SK-N-SH (cell line): ENCODE measurements around the gene C8G. TPM values are rescaled to one million over a fixed set of nuclear protein-coding genes. Genes with fewer than 3 reads are reported as not detected.

ENCODE experiments used
- CTCF ChIA-PET: fragments of 300-600, 350-600 bp; formaldehyde crosslinking; extraction: SDS; loops from one replicate; lab custom pipeline; 2021; lab: Yijun Ruan, JAX
- POLR2A ChIA-PET: fragments of 350-600 bp; sonication (Branson Sonifier 250); formaldehyde crosslinking; extraction: SDS; loops from one replicate; lab custom pipeline; 2020; ENCODE audit warnings: antibody characterized with exemption, inconsistent platforms; lab: Yijun Ruan, JAX
- DNase-seq: peaks from one replicate; pipeline ENCODE4 v3.0.0; 2012
- H2AFZ ChIP-seq: fragments of 200-600 bp; sonication (generic); 2 replicates; pipeline ENCODE4 v1.8.1; 2016; ENCODE audit warnings: antibody characterized with exemption, mild to moderate bottlenecking, low read depth
- H3F3A ChIP-seq: fragments of 200-600 bp; sonication (generic); replicated peaks from 2 replicates; pipeline ENCODE3; 2016; ENCODE audit warnings: antibody characterized with exemption, mild to moderate bottlenecking; ENCODE audit not compliant: insufficient read depth
- H3K27ac ChIP-seq, 2 experiments: fragments of 200-500 bp in 1 of 2; fragments of 200-600 bp in 1 of 2; sonication (Bioruptor generic) in 1 of 2; sonication (generic), shearing (Covaris generic) in 1 of 2; 2 replicates each; pipeline versions ENCODE4 v1.5.1 to v1.6.1; 2014 to 2016; ENCODE audit warnings: low read depth in 2 of 2, inconsistent platforms in 1 of 2, low read length in 1 of 2, mild to moderate bottlenecking in 1 of 2, mixed read lengths in 1 of 2
- H3K27me3 ChIP-seq: fragments of 200-600 bp; sonication (generic), shearing (Covaris generic); 2 replicates; pipeline ENCODE4 v1.6.1; 2016; ENCODE audit warnings: mixed run types; ENCODE audit not compliant: insufficient read depth
- H3K36me3 ChIP-seq, 2 experiments: fragments of 200-500 bp in 1 of 2; fragments of 200-600 bp in 1 of 2; sonication (Bioruptor generic) in 1 of 2; sonication (generic) in 1 of 2; replicated peaks in 1 of 2; 2 replicates each; pipeline versions ENCODE3 to v1.5.1; 2014 to 2016; ENCODE audit warnings: low read length in 1 of 2, mild to moderate bottlenecking in 1 of 2; ENCODE audit not compliant: insufficient read depth in 2 of 2, control insufficient read depth in 1 of 2
- H3K4me1 ChIP-seq, 2 experiments: fragments of 200-500 bp in 1 of 2; fragments of 200-600 bp in 1 of 2; sonication (Bioruptor generic) in 1 of 2; sonication (generic), shearing (Covaris generic) in 1 of 2; 2 replicates each; pipeline versions ENCODE4 v1.5.1 to v1.6.1; 2014 to 2016; ENCODE audit warnings: low read depth in 1 of 2, low read length in 1 of 2, mixed run types in 1 of 2; ENCODE audit not compliant: insufficient read depth in 2 of 2, control insufficient read depth in 1 of 2
- H3K4me2 ChIP-seq: fragments of 200-600 bp; sonication (generic), shearing (Covaris generic); 2 replicates; pipeline ENCODE4 v1.6.1; 2017; ENCODE audit warnings: mixed run types
- H3K4me3 ChIP-seq, 2 experiments: fragments of 200-500 bp in 1 of 2; fragments of 200-600 bp in 1 of 2; sonication (Bioruptor generic) in 1 of 2; sonication (generic), shearing (Covaris generic) in 1 of 2; 2 replicates each; pipeline versions ENCODE4 v1.5.1 to v1.8.1; 2014 to 2016; ENCODE audit warnings: low read depth in 2 of 2, inconsistent platforms in 1 of 2, low read length in 1 of 2, mild to moderate bottlenecking in 1 of 2, mixed read lengths in 1 of 2, moderate library complexity in 1 of 2
- H3K79me2 ChIP-seq: fragments of 200-600 bp; sonication (generic); 2 replicates; pipeline ENCODE4 v1.8.1; 2017; ENCODE audit warnings: mild to moderate bottlenecking; ENCODE audit not compliant: insufficient read depth
- H3K9ac ChIP-seq: fragments of 200-600 bp; sonication (generic); 2 replicates; pipeline ENCODE4 v1.6.1; 2017; ENCODE audit warnings: mixed run types
- H3K9me2 ChIP-seq: fragments of 200-600 bp; sonication (generic); 2 replicates; pipeline ENCODE4 v1.6.1; 2017; ENCODE audit warnings: mixed run types
- H3K9me3 ChIP-seq: fragments of 200-600 bp; sonication (generic); 2 replicates; pipeline ENCODE4 v1.6.1; 2017; ENCODE audit warnings: mixed run types, mild to moderate bottlenecking, moderate library complexity
- H4K20me1 ChIP-seq: fragments of 200-600 bp; sonication (generic); 2 replicates; pipeline ENCODE4 v1.6.1; 2017; ENCODE audit warnings: mild to moderate bottlenecking, mixed run types; ENCODE audit not compliant: insufficient read depth
- ELF1 ChIP-seq: IDR thresholded peaks from 2 replicates; pipeline ENCODE4 v1.4.0; 2012
- EP300 ChIP-seq, 2 experiments: IDR thresholded peaks; 2 replicates each; pipeline versions ENCODE4 v1.4.0 to v1.6.1; 2012; ENCODE audit warnings: borderline replicate concordance in 1 of 2, low read depth in 1 of 2, low read length in 1 of 2
- EZH2phosphoT487 ChIP-seq: fragments of 200-600 bp; sonication (generic); IDR thresholded peaks from 2 replicates; pipeline ENCODE4 v1.6.1; 2017; ENCODE audit warnings: low read depth, mixed run types, mild to moderate bottlenecking, antibody characterized with exemption, moderate library complexity, borderline replicate concordance
- FOSL2 ChIP-seq: IDR thresholded peaks from 2 replicates; pipeline ENCODE4 v1.4.0; 2012; ENCODE audit warnings: low read depth, mild to moderate bottlenecking, moderate library complexity, borderline replicate concordance
- FOXJ3 ChIP-seq: sonication (generic); formaldehyde crosslinking; IDR thresholded peaks from 2 replicates; pipeline ENCODE4 v1.5.1; 2020; ENCODE audit warnings: mild to moderate bottlenecking, missing genetic modification reagents
- FOXM1 ChIP-seq: IDR thresholded peaks from 2 replicates; pipeline ENCODE4 v1.4.0; 2012; ENCODE audit warnings: low read depth, mild to moderate bottlenecking
- GABPA ChIP-seq: IDR thresholded peaks from 2 replicates; pipeline ENCODE4 v1.4.0; 2012; ENCODE audit warnings: low read depth, mild to moderate bottlenecking
- GATA2 ChIP-seq: sonication (generic); formaldehyde crosslinking; IDR thresholded peaks from 2 replicates; pipeline ENCODE4 v1.5.0; 2020; ENCODE audit warnings: mild to moderate bottlenecking, missing genetic modification reagents
- JUND ChIP-seq: IDR thresholded peaks from 2 replicates; pipeline ENCODE4 v1.4.0; 2012
- NRF1 ChIP-seq: IDR thresholded peaks from 2 replicates; pipeline ENCODE4 v1.6.1; 2012; ENCODE audit warnings: low read depth, mild to moderate bottlenecking, low read length
- RCOR1 ChIP-seq: fragments of 150-350 bp; IDR thresholded peaks from 2 replicates; pipeline ENCODE4 v1.6.1; 2017; ENCODE audit warnings: antibody characterized with exemption, low read length
- RFX5 ChIP-seq: IDR thresholded peaks from 2 replicates; pipeline ENCODE4 v1.6.1; 2012; ENCODE audit warnings: mild to moderate bottlenecking, improper control_type of control experiment, low read length
- RXRA ChIP-seq: IDR thresholded peaks from 2 replicates; pipeline ENCODE4 v1.4.0; 2012; ENCODE audit warnings: low read depth, mild to moderate bottlenecking, borderline replicate concordance
- SIN3A ChIP-seq: IDR thresholded peaks from 2 replicates; pipeline ENCODE4 v1.6.1; 2012; ENCODE audit warnings: low read depth, mild to moderate bottlenecking, low read length, moderate library complexity, borderline replicate concordance
- SMC3 ChIP-seq: IDR thresholded peaks from 2 replicates; pipeline ENCODE4 v1.6.1; 2012; ENCODE audit warnings: low read depth, low read length, improper control_type of control experiment
- USF2 ChIP-seq: fragments of 150-350 bp; IDR thresholded peaks from 2 replicates; pipeline ENCODE4 v1.6.1; 2017; ENCODE audit warnings: antibody characterized with exemption, low read length, low read depth, borderline replicate concordance
- YY1 ChIP-seq: IDR thresholded peaks from 2 replicates; pipeline ENCODE4 v1.4.0; 2012; ENCODE audit warnings: low read depth, mild to moderate bottlenecking
- ZBTB33 ChIP-seq: IDR thresholded peaks from 2 replicates; pipeline ENCODE4 v1.4.0; 2012; ENCODE audit warnings: low read depth, borderline replicate concordance
- WGBS: methylation state at CpG from one replicate; pipeline ENCODE4 v1.1.6; 2017; ENCODE audit warnings: low lambda C conversion rate; 5-methylcytosine and 5-hydroxymethylcytosine counted together
- polyA plus RNA-seq, 3 experiments: library from polyadenylated mRNA; depleted of rRNA; stranded (reverse); fragments of >200 nt; gene quantifications; 2 replicates each; pipeline ENCODE4 v1.2.3, GENCODE V29; 2012
- TF ChIP-seq, protein P1 (sequence below): IDR thresholded peaks from 2 replicates; pipeline ENCODE4; 2012

Gene C8G
- polyA plus RNA-seq, 1 of the 3 experiments (the other 2 are of a cell fraction): 0.28 TPM

DNA sequence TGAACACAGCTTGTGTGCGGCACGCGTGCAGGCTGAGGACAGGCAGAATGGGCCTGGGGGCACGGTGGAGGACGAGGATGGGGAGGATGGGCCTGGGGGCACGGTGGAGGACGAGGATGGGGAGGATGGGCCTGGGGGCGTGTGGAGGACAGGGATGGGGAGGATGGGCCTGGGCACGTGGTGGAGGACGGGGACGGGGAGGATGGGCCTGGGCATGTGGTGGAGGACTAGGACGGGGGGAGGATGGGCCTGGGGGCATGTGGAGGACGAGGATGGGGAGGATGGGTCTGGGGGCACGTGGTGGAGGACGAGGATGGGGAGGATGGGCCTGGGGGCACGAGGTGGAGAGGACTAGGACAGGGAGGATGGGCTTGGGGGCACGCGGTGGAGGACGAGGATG lies 22.5 kb upstream of the C8G start:
- no peak for DNase-seq
- Histone ChIP-seq H3K27ac (no peak overlapping the region), H3K4me1 (peaks cover 0 to 2% of the 10 kb centered on the region in 2 experiments; a peak in 1 of 4 replicates), H3K36me3 (peaks cover 0 to 29% of the 10 kb centered on the region in 2 experiments), H4K20me1 (no peaks in the 10 kb centered on the region), H3K4me2 (no peak overlapping the region), H3K79me2 (no peaks in the 10 kb centered on the region), H2AFZ (no peak overlapping the region), H3F3A (no peaks in the 10 kb centered on the region), H3K27me3 (no peaks in the 10 kb centered on the region), H3K9ac (no peak overlapping the region), H3K4me3 (no peak overlapping the region), H3K9me2 (no peaks in the 10 kb centered on the region), H3K9me3 (no peaks in the 10 kb centered on the region)
- 89% methylated on average over 19 of the region's 19 CpGs for WGBS
- ChIA-PET CTCF (no interaction called here), POLR2A (no interaction called here)
- no peak for TF ChIP-seq ZBTB33
- no peak for TF ChIP-seq JUND
- TF ChIP-seq ELF1: no peak
- TF ChIP-seq EP300 (IDR thresholded peaks at IDR 0.05; ENCODE audit: borderline replicate concordance in 1 of 2, low read depth in 1 of 2, low read length in 1 of 2): no peak
- no peak for TF ChIP-seq USF2
- TF ChIP-seq FOSL2: no peak
- no peak for TF ChIP-seq RCOR1
- no peak for TF ChIP-seq SIN3A
- TF ChIP-seq, protein P1, sequence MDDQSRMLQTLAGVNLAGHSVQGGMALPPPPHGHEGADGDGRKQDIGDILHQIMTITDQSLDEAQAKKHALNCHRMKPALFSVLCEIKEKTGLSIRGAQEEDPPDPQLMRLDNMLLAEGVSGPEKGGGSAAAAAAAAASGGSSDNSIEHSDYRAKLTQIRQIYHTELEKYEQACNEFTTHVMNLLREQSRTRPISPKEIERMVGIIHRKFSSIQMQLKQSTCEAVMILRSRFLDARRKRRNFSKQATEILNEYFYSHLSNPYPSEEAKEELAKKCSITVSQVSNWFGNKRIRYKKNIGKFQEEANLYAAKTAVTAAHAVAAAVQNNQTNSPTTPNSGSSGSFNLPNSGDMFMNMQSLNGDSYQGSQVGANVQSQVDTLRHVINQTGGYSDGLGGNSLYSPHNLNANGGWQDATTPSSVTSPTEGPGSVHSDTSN: no peak
- TF ChIP-seq NRF1: no peak
- no peak for TF ChIP-seq EZH2phosphoT487
- TF ChIP-seq SMC3: no peak
- TF ChIP-seq RXRA: no peak
- TF ChIP-seq GATA2 (CRISPR knock-in tag): no peak
- no peak for TF ChIP-seq FOXJ3
- TF ChIP-seq GABPA: no peak
- TF ChIP-seq RFX5: no peak
- TF ChIP-seq FOXM1: no peak
- TF ChIP-seq YY1: no peak
